Panc1 (cell line): ENCODE results near the gene CLCF1.

Source experiments
- TCF7L2 ChIP-seq: IDR thresholded peaks from 2 replicates; pipeline ENCODE4 v1.6.1; 2011; ENCODE audit warnings: mild to moderate bottlenecking, low read depth, low read length, inconsistent platforms
- TF ChIP-seq, protein P1 (sequence below): fragments of 450-650 bp; IDR thresholded peaks from 2 replicates; pipeline ENCODE4 v1.5.1; 2017; ENCODE audit warnings: mild to moderate bottlenecking
- TF ChIP-seq, protein P2 (sequence below), 2 experiments: IDR thresholded peaks; 2 replicates each; pipeline ENCODE4 v1.6.1; 2011 to 2012; ENCODE audit warnings: low read depth in 2 of 2, control low read depth in 1 of 2, low read length in 1 of 2, mild to moderate bottlenecking in 1 of 2, moderate library complexity in 1 of 2; ENCODE audit not compliant: insufficient read depth in 1 of 2

DNA sequence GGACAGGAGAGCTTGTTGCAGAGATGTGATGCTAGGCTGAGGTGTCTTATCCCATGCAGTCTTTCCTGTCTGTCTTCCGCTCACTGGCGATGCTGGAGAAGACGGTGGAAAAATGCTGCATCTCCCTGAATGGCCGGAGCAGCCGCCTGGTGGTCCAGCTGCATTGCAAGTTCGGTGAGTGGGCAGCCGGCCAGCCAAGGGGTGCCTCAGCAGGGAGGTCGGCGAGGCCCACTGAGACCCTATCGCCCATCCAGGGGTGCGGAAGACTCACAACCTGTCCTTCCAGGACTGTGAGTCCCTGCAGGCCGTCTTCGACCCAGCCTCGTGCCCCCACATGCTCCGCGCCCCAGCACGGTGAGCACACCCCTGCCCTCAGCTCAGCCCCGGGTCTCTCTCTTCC, 20.0 kb upstream of the CLCF1 start:
- TF ChIP-seq, protein P1, sequence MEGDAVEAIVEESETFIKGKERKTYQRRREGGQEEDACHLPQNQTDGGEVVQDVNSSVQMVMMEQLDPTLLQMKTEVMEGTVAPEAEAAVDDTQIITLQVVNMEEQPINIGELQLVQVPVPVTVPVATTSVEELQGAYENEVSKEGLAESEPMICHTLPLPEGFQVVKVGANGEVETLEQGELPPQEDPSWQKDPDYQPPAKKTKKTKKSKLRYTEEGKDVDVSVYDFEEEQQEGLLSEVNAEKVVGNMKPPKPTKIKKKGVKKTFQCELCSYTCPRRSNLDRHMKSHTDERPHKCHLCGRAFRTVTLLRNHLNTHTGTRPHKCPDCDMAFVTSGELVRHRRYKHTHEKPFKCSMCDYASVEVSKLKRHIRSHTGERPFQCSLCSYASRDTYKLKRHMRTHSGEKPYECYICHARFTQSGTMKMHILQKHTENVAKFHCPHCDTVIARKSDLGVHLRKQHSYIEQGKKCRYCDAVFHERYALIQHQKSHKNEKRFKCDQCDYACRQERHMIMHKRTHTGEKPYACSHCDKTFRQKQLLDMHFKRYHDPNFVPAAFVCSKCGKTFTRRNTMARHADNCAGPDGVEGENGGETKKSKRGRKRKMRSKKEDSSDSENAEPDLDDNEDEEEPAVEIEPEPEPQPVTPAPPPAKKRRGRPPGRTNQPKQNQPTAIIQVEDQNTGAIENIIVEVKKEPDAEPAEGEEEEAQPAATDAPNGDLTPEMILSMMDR: no peak
- TF ChIP-seq, protein P2, sequence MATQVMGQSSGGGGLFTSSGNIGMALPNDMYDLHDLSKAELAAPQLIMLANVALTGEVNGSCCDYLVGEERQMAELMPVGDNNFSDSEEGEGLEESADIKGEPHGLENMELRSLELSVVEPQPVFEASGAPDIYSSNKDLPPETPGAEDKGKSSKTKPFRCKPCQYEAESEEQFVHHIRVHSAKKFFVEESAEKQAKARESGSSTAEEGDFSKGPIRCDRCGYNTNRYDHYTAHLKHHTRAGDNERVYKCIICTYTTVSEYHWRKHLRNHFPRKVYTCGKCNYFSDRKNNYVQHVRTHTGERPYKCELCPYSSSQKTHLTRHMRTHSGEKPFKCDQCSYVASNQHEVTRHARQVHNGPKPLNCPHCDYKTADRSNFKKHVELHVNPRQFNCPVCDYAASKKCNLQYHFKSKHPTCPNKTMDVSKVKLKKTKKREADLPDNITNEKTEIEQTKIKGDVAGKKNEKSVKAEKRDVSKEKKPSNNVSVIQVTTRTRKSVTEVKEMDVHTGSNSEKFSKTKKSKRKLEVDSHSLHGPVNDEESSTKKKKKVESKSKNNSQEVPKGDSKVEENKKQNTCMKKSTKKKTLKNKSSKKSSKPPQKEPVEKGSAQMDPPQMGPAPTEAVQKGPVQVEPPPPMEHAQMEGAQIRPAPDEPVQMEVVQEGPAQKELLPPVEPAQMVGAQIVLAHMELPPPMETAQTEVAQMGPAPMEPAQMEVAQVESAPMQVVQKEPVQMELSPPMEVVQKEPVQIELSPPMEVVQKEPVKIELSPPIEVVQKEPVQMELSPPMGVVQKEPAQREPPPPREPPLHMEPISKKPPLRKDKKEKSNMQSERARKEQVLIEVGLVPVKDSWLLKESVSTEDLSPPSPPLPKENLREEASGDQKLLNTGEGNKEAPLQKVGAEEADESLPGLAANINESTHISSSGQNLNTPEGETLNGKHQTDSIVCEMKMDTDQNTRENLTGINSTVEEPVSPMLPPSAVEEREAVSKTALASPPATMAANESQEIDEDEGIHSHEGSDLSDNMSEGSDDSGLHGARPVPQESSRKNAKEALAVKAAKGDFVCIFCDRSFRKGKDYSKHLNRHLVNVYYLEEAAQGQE (IDR thresholded peaks at IDR 0.05; ENCODE audit: insufficient read depth in 1 of 2, low read depth in 2 of 2, low read length in 1 of 2): no peak
- TF ChIP-seq TCF7L2: no peak
